Fibroblast of pulmonary artery (primary cell): ENCODE data around the gene DLGAP1.

ENCODE experiments used
- DNase-seq: peaks from one replicate; pipeline ENCODE4 v3.0.0-alpha.2; 2010; ENCODE audit warnings: low read depth
- H3K4me3 ChIP-seq: replicated peaks from 2 replicates; pipeline ENCODE4 v1.5.1; 2011; ENCODE audit warnings: low read depth, mild to moderate bottlenecking, control low read depth, low read length, moderate library complexity
- CTCF ChIP-seq: IDR thresholded peaks from 2 replicates; pipeline ENCODE4 v1.5.1; 2011; ENCODE audit warnings: mild to moderate bottlenecking, control low read depth, low read length, inconsistent platforms; ENCODE audit errors: missing control alignments

DLGAP1 gene

GRCh38 chr18:3717376-3718025, 737.6 kb downstream of the DLGAP1 start:
- DNase-seq = no peak
- no peak for TF ChIP-seq CTCF
- H3K4me3 ChIP-seq = no peak overlapping the region

GRCh38 chr18:3716116-3716660, 738.9 kb downstream of the DLGAP1 start:
- no peak for TF ChIP-seq CTCF
- no peak overlapping the region for H3K4me3 ChIP-seq
- DNase-seq = no peak

GRCh38 chr18:3715231-3716080, 739.7 kb downstream of the DLGAP1 start:
- TF ChIP-seq CTCF = no peak
- no peak overlapping the region for H3K4me3 ChIP-seq
- no peak for DNase-seq

GRCh38 chr18:3713708-3714107, 741.4 kb downstream of the DLGAP1 start:
- no peak overlapping the region for H3K4me3 ChIP-seq
- no peak for DNase-seq
- no peak for TF ChIP-seq CTCF

GRCh38 chr18:3713166-3713565, 741.9 kb downstream of the DLGAP1 start:
- no peak overlapping the region for H3K4me3 ChIP-seq
- peak; percentile 45 for DNase-seq
- TF ChIP-seq CTCF = no peak

GRCh38 chr18:3712491-3712890, 742.6 kb downstream of the DLGAP1 start:
- DNase-seq = no peak
- TF ChIP-seq CTCF = no peak
- H3K4me3 ChIP-seq = no peak overlapping the region
